Type B pancreatic cell (in vitro differentiated cells): ENCODE data around the gene COG1. TPM values are rescaled to one million over a fixed set of nuclear protein-coding genes. Genes with fewer than 3 reads are reported as not detected.

Source experiments
- DNase-seq: peaks from one replicate; pipeline ENCODE4 v3.0.0; 2021; ENCODE audit warnings: mixed read lengths; ENCODE audit not compliant: unreplicated experiment; ENCODE audit errors: extremely low spot score
- H3K27ac Mint-ChIP-seq: 2 replicates; pipeline ENCODE4 v1.8.0; 2021; ENCODE audit warnings: mild to moderate bottlenecking, mixed read lengths
- H3K27me3 Mint-ChIP-seq: 2 replicates; pipeline ENCODE4 v1.8.0; 2021; ENCODE audit warnings: mixed read lengths
- H3K36me3 Mint-ChIP-seq: 2 replicates; pipeline ENCODE4 v1.8.0; 2021; ENCODE audit warnings: mixed read lengths
- H3K4me1 Mint-ChIP-seq: one replicate; pipeline ENCODE4 v1.8.0; 2021; ENCODE audit warnings: mixed read lengths; ENCODE audit not compliant: unreplicated experiment
- H3K4me3 Mint-ChIP-seq: 2 replicates; pipeline ENCODE4 v1.8.0; 2021; ENCODE audit warnings: mild to moderate bottlenecking, mixed read lengths
- H3K9me3 Mint-ChIP-seq: 2 replicates; pipeline ENCODE4 v1.8.0; 2021; ENCODE audit warnings: mixed read lengths
- CTCF ChIP-seq: fragments of 200-600 bp; sonication (generic); conservative IDR thresholded peaks from 2 replicates; pipeline ENCODE4 v1.5.0; 2021; ENCODE audit warnings: antibody characterized with exemption, mild to moderate bottlenecking
- total RNA-seq: library from RNA; stranded (reverse); gene quantifications from 2 replicates; pipeline ENCODE4 v1.2.1, GENCODE V29; 2021; ENCODE audit warnings: low replicate concordance

COG1 gene
- total RNA-seq, 1 donor from 2014 or later: 36.5 TPM

- no peaks in the 10 kb centered on the region for H3K27me3 Mint-ChIP-seq
- H3K36me3 Mint-ChIP-seq: peaks cover 19% of the 10 kb centered on the region
- TF ChIP-seq CTCF: no peak
- H3K9me3 Mint-ChIP-seq: no peaks in the 10 kb centered on the region
- DNase-seq: no peak
- no peak overlapping the region for H3K4me3 Mint-ChIP-seq
- H3K27ac Mint-ChIP-seq: no peak overlapping the region
- peaks cover 6% of the 10 kb centered on the region for H3K4me1 Mint-ChIP-seq
Measured at GRCh38 chr17:73214008-73214407, 21.2 kb downstream of the COG1 start.

GRCh38 chr17:73214851-73215250 is 22.0 kb downstream of the COG1 start:
- no peak for DNase-seq
- Mint-ChIP-seq H3K4me3 (no peak overlapping the region), H3K27me3 (no peaks in the 10 kb centered on the region), H3K4me1 (peaks cover 6% of the 10 kb centered on the region), H3K9me3 (no peaks in the 10 kb centered on the region), H3K36me3 (peaks cover 17% of the 10 kb centered on the region), H3K27ac (no peak overlapping the region)
- no peak for TF ChIP-seq CTCF

GRCh38 chr17:73215447-73215846 is 22.6 kb downstream of the COG1 start:
- no peak overlapping the region for H3K4me3 Mint-ChIP-seq
- no peaks in the 10 kb centered on the region for H3K9me3 Mint-ChIP-seq
- no peak overlapping the region for H3K27ac Mint-ChIP-seq
- peak; percentile 33 for TF ChIP-seq CTCF
- H3K27me3 Mint-ChIP-seq: no peaks in the 10 kb centered on the region
- H3K36me3 Mint-ChIP-seq: peaks cover 16% of the 10 kb centered on the region
- H3K4me1 Mint-ChIP-seq: peaks cover 6% of the 10 kb centered on the region
- no peak for DNase-seq

- no peaks in the 10 kb centered on the region for H3K27me3 Mint-ChIP-seq
- H3K4me3 Mint-ChIP-seq: no peak overlapping the region
- H3K27ac Mint-ChIP-seq: no peak overlapping the region
- H3K4me1 Mint-ChIP-seq: peaks cover 18% of the 10 kb centered on the region
- no peaks in the 10 kb centered on the region for H3K9me3 Mint-ChIP-seq
- DNase-seq: no peak
- H3K36me3 Mint-ChIP-seq: peaks cover 4% of the 10 kb centered on the region
- TF ChIP-seq CTCF: no peak
Measured at GRCh38 chr17:73223626-73224230, 30.9 kb downstream of the COG1 start.

GRCh38 chr17:73224237-73224636 is 31.4 kb downstream of the COG1 start:
- Mint-ChIP-seq H3K9me3 (no peaks in the 10 kb centered on the region), H3K4me3 (no peak overlapping the region), H3K4me1 (peaks cover 24% of the 10 kb centered on the region), H3K27me3 (no peaks in the 10 kb centered on the region), H3K36me3 (peaks cover 6% of the 10 kb centered on the region), H3K27ac (no peak overlapping the region)
- no peak for DNase-seq
- no peak for TF ChIP-seq CTCF
